NCI-H2107 (cell line): Measurements from ENCODE around the gene PEX11B.

Experiments used
- DNase-seq: peaks from one replicate; lab custom pipeline; 2025; lab: John Stamatoyannopoulos, UW

The PEX11B gene

GRCh38 chr1:145906954-145907753 lies 11.4 kb downstream of the PEX11B start:
- DNase-seq = no peak

- DNase-seq = no peak
Measured at GRCh38 chr1:145901312-145902021, 17.1 kb downstream of the PEX11B start.

GRCh38 chr1:145898756-145899155 lies 19.8 kb downstream of the PEX11B start:
- no peak for DNase-seq

DNA sequence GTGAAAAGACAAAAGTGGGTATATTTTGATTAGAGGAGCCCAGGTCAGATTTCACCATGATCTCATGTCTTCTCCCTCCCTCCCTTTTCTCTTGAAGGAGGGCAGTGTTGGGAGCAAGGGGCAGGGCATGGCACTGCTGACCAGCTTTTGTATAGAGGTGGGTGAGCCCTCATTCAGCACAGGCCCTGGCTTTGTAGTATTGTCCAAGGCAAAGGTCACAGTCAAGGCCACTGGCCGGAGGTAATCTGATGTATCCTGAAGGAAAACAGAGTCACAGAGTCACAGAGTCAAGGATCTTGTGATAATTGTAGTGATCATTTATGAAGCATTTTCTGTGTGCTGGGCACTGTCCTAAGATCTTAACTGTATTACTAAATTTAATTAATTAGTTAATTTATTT lies 20.5 kb downstream of the PEX11B start:
- no peak for DNase-seq

GRCh38 chr1:145895471-145895870 lies 23.0 kb downstream of the PEX11B start:
- DNase-seq = no peak

DNA sequence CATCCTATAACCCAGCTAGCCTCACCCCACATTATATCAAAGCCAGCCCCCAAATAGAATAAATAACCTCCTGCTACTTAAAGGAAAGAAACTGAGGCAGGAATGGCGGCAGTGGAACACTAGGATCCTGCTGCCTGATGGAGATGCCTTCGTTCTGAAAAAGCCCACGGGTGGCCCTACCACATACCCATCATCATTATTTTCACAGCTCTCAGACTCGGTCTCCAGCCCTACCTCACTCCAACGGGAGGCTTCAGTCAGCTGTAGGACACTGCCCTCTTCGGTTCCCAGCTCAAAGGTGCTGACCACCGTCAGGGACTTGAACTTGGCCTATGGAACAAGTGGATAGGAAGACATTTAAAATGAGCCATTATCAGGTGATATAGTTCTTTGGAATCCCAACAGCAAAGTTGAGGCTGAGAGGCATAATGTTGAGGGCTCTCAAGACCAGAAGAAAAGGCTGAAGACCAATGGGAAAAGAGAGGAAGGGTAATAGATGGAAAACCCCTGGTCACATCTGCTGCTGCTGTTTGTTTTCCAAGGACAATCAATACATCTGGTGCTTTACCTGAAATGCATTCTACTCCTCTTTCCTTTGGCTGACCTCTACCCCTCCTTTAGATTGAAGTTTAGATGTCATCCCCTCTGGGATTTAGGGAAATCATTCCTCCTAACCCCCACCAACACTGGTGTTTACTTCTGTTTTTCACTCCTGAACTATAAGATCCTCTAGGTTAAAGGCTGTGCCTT lies 25.0 kb downstream of the PEX11B start:
- DNase-seq = no peak

- no peak for DNase-seq
Measured at GRCh38 chr1:145892486-145893087, 25.9 kb downstream of the PEX11B start.

DNA sequence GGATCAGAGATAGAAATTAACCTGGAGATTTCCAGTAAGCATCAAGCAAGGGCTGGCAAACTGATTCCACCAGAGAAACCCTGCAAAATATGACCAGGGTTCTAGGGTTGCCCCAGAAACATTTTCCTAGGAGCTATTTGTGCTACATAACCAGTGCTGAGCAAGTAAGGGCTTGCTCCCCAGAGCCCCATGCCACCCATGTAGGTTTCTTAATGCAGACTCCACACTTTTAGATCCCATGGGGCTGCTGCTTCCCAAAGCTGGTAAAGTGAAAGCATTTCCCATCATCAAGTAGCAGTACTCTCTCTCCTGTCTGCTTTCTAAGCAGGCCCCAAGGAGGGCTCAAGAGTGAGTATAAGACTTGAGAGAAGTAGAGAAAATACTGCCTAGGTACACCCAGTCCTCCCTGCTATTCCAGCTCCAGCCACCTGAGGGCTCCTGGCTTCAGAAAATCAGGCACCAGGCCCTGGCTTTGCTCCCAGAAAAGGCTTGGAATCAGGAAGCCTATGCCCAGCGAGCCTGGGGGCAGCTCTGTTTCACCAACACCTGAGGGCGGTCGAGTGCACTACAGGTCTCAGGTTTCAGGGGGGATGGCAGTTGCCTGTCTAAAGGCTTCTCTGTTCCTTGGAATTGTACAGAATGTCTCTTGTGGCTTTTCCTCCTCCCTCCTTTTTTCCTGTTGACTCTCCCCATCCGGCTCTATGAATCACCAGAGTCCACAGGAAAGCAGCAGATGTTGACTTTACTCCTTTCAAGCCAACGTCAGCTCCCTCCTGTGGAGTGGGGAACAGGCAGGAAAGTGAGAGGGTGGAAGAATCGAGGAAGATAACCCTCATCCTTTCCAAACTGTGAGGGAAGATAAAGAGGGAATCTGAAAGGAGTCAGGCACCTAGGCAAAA lies 26.7 kb downstream of the PEX11B start:
- DNase-seq = peak; percentile 99

GRCh38 chr1:145891143-145891542 lies 27.4 kb downstream of the PEX11B start:
- DNase-seq = no peak

DNA sequence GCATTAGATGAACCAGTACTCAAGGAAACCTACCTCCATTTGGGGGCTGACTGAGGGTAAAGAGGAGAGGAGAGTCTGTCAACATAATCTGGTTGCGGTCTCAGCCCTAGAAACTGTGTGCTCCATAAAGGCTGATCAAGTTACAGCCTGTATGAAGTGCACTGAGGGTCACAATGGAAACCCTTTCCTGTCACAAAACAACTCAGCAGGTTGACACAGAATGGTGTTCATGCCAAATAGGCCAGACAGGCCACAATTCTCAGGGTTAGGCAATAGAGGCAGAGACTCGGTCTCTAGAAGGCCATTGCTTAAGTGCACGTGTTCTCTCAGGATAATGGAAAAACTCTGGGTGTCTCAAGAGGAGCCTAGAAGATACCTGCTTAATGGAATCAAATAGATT lies 28.8 kb downstream of the PEX11B start:
- peak; percentile 81 for DNase-seq

DNA sequence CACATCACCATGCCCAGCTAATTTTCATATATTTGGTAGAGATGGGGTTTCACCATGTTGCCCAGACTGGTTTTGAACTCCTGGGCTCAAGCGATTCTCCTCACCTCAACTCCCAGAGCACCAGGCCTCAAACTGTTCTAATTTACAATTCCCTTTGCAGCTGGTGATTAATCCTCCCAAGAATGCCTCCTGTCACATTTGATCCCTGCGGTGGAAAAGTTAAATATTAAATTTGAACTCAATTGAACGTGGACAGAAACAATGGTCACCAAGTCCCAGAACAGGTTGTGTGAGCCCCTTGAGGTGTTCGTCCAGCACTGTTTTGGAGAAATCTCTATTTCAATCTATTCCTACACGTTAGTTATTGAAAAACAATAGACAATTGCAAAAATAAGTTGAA lies 30.9 kb downstream of the PEX11B start:
- DNase-seq = no peak

GRCh38 chr1:145886816-145887215 lies 31.7 kb downstream of the PEX11B start:
- DNase-seq = no peak

GRCh38 chr1:145886390-145886789 lies 32.1 kb downstream of the PEX11B start:
- DNase-seq = no peak

DNA sequence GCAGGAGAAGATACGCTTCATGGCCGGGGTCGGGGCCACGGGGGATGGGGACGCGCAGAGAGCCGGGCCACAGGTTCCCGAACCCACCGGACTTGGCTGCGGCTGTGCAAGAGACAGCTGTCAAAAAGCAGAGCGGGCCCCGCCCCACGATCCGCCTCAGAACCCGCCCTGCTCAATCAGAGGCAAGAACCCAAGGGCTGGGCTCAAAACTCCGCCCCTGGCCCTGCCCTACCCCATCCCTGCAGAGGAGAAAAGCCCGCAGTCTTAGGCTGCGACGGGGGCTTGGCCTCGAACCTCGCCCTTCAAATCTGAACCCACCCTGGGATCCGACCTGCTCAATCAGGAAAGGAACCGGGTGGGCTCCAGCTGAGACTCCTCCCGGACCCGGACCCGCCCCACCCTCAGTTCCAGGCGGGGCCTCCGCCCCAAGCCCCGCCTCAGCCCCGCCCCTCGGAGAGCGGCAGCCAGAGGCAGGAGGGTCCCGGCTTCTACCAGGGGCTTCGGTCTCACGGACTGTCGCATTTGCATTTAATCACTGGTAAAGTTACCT lies 32.7 kb downstream of the PEX11B start, which contains the start of gene ANKRD35:
ANKRD35 (minus strand) TSS at position 129 of the 550 bp plus-strand sequence; CDS start at position 21, 108 bp downstream.
- DNase-seq = peak; percentile 77

GRCh38 chr1:145884675-145885074 lies 33.8 kb downstream of the PEX11B start:
- DNase-seq = no peak

GRCh38 chr1:145879775-145880174 lies 38.7 kb downstream of the PEX11B start:
- peak; percentile 99 for DNase-seq

GRCh38 chr1:145878724-145879123 lies 39.8 kb downstream of the PEX11B start:
- DNase-seq = no peak

DNA sequence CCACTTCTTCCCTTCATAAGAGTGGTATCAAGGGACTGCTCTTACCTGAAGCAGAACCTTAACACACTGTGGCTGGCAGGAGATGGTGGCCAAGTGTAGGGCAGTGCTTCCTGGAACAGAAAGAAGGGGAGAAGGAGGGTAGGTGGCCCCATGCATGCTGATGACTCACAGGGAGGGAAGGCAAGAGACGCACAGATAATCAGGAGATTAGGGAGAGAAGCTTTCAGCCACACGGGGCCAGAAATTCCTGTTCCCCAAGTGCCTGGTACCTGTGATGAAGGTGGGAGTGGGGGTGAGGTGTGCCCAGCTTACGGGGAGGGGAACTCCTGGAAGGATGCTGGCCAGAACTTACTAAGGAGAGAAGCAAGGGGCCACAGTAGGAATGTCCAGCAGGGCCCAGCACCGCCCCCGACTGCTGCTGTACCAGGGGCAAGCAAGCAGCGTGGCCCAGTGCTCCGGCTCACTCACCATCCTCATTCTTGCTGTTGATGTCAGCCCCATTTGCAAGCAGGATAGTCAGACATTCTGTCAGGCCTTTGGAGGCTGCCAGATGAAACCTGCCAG lies 40.5 kb downstream of the PEX11B start:
- no peak for DNase-seq

DNA sequence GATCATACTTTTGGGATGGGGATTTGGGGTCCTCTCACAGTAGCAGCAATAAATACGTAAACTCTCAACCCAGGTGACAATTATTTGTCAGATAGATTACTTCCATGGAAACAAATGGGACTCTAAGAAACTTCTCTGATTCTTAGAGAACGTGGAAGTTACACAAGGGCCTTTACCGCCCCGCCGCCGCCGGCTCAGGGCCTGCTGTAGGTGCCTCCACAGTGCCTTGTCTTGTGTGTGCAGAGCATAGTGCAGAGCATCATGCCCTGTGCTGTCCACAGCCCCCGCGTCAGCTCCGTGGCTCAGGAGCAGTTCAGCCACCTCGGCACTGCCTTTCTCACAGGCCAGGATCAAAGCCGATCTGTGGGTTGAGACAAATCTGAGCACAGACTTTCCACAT lies 43.9 kb downstream of the PEX11B start:
- DNase-seq = no peak
